Activated CD4-positive, alpha-beta T cell treated with anti-CD3 and anti-CD28 coated beads, Interleukin-2, amount 10 ng/mL, durations not matched to agents 24 days and 14 days (primary cell): Measurements from ENCODE around the gene GABBR2. TPM values are rescaled to one million over a fixed set of nuclear protein-coding genes. Genes with fewer than 3 reads are reported as not detected.

Source experiments
- DNase-seq: peaks from one replicate; pipeline ENCODE4 v3.0.0; 2022
- H3K27ac Mint-ChIP-seq: one replicate; pipeline ENCODE4 v1.8.0; 2022; ENCODE audit warnings: mild to moderate bottlenecking, mixed read lengths
- H3K27me3 Mint-ChIP-seq: one replicate; pipeline ENCODE4 v1.8.0; 2022; ENCODE audit warnings: mixed read lengths
- H3K36me3 Mint-ChIP-seq: one replicate; pipeline ENCODE4 v1.8.0; 2022; ENCODE audit warnings: low read depth, mild to moderate bottlenecking, mixed read lengths
- H3K4me1 Mint-ChIP-seq: one replicate; pipeline ENCODE4 v1.8.0; 2021; ENCODE audit warnings: mixed read lengths
- H3K4me3 Mint-ChIP-seq: one replicate; pipeline ENCODE4 v1.8.0; 2022; ENCODE audit warnings: mild to moderate bottlenecking, moderate library complexity, mixed read lengths
- H3K9me3 Mint-ChIP-seq: one replicate; pipeline ENCODE4 v1.8.0; 2021; ENCODE audit warnings: mixed read lengths
- intact Hi-C: fragments of 100-400 bp; cut with micrococcal nuclease; formaldehyde crosslinking; loops from one replicate; pipeline ENCODE4 v1.15.1; 2023
- total RNA-seq: library from RNA; stranded (reverse); gene quantifications from 2 replicates; pipeline ENCODE4 v1.2.3, GENCODE V29; 2022

The GABBR2 gene
- total RNA-seq, 1 donor from 2014 or later = not detected

DNA sequence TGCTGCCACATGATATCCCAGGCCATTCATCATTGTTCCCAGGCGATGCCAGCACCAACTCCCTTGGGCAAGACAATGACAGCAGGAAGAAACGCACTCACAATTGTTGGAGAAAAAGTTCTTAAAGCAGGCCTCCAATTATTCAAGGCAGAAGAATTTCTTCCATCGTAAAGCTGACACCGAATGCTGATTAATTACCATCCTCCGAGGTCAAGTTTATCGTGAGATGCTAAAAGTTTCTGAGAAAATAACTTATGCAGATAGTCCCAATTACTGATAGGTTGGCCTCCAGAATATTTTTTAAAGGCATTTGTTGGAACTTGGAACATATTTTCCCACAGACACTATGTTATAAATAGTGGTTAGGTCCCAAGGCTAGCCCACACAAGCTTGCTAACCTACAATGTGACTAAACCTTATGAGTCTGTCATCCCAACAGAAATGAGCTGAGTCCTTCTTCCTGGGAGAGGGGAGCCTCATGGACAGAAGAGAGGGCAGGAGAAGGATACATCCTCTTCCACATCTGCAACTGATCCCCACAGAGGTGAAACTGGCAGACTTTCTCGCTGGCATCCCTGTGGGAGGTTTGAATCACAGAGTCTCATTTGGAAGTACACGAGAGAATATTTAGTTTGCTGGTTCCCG is 250.9 kb downstream of the GABBR2 start:
- no peak overlapping the region for H3K27ac Mint-ChIP-seq
- peaks cover 4% of the 10 kb centered on the region for H3K27me3 Mint-ChIP-seq
- intact Hi-C loops = no loop called here
- peaks cover 6% of the 10 kb centered on the region for H3K9me3 Mint-ChIP-seq
- no peaks in the 10 kb centered on the region for H3K4me1 Mint-ChIP-seq
- H3K4me3 Mint-ChIP-seq = no peak overlapping the region
- no peak for DNase-seq
- H3K36me3 Mint-ChIP-seq = no peaks in the 10 kb centered on the region

DNA sequence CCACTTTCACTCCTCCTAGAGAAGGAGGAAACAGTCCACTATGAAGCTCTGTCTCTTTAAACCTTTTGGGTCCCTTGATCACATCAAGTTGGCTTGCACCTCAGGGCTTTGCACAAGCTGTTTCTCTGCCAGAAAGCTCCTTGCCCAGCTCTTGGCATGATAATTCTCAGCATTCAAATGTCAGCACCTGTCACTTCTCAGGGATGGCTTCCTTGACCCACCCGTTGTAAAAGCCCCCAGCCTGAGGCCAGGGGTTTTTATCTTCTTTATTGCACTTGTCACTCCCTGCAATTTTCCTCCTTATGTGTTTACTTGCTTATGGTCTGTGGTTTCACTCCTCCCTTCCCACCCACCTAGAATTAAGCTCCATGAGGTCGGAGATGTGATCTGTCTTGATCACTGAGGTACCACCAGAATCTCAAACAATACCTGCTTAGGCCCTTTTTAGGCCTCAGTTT is 252.6 kb downstream of the GABBR2 start:
- DNase-seq = no peak
- H3K27ac Mint-ChIP-seq = no peak overlapping the region
- H3K9me3 Mint-ChIP-seq = peaks cover 3% of the 10 kb centered on the region
- H3K36me3 Mint-ChIP-seq = no peaks in the 10 kb centered on the region
- no peaks in the 10 kb centered on the region for H3K4me1 Mint-ChIP-seq
- H3K4me3 Mint-ChIP-seq = no peak overlapping the region
- intact Hi-C loops = no loop called here
- peaks cover 4% of the 10 kb centered on the region for H3K27me3 Mint-ChIP-seq

DNA sequence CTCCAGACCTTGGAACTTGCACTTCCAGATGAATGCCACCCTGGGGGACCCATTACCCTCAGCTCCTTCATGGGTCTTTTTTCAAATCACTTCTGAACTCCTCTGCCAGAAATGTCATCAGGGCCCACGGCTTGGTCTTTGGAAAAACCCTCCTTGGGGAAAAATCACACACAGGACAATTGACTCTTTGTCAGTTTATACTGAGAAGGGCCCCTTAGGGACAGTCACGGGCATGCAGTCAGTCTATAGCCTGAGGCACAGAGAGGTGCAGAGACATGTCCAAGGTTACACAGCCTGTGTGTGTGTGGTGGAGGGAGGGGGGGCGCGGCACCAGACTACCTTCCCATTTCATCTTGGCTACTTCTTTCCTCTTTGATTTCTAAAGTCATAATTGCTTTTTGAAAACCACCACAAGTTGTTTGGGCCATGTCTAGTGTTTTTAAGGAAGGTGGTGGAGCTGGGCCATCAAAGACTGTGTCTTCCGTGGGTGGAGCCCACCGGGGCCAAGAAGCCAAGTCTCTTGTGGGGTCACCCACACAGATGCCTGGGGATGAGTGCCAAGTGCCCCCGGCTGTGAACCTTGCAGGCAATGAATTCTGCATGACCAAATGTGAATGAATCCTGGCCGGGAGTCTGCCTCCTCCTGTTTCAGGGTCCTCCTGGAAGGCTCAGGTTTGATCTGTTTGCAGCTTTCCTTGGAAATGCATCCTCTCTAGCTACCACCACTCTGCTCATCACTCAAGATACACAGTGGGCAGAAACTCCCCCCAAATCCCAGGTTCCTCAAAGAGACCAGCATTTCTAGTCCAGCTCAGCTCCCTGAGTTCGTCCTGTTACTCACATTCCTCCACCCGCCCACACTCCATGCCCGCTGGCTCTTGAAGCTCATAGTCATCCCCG is 253.2 kb downstream of the GABBR2 start:
- no peak for DNase-seq
- Mint-ChIP-seq H3K9me3 (no peaks in the 10 kb centered on the region), H3K4me1 (no peaks in the 10 kb centered on the region), H3K36me3 (no peaks in the 10 kb centered on the region), H3K27me3 (peaks cover 4% of the 10 kb centered on the region), H3K27ac (no peak overlapping the region), H3K4me3 (no peak overlapping the region)
- intact Hi-C loops = no loop called here

DNA sequence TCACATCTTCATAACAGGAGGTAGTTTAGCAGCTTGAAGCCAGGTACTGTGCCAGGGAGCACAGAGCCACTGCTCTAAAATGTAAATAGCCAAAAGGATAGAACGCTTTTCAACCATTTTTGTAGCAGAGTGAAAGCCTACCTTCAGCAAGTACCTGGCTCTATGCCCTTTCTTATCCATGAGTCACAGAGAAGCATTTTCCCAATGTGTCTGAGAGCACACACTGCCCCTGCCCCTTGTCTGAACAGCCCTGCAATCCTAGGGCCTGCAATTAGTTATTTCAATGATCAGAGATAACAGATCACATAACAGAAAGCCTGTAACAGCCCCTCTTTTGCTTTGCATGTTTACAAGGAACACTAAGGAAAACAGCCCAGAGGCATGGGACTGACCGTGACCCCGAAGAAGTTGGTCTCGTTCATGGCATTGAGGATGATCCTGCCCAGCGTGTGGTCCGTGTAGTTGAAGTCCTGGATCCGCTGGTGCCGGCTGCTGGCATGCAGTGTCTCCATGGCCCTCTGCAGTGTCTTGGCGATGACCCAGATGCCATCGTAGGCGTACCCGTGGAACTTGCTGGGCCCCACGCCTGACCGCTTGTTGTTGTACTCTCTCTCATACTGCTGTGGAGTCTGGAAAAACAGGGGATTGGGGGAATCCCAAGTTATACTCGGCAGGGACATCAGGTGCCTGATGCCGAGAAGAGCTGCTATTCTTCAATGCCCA is 255.0 kb downstream of the GABBR2 start:
- intact Hi-C loops = no loop called here
- Mint-ChIP-seq H3K4me3 (no peak overlapping the region), H3K36me3 (no peaks in the 10 kb centered on the region), H3K4me1 (no peaks in the 10 kb centered on the region), H3K27me3 (peaks cover 8% of the 10 kb centered on the region), H3K27ac (no peak overlapping the region), H3K9me3 (no peaks in the 10 kb centered on the region)
- no peak for DNase-seq

DNA sequence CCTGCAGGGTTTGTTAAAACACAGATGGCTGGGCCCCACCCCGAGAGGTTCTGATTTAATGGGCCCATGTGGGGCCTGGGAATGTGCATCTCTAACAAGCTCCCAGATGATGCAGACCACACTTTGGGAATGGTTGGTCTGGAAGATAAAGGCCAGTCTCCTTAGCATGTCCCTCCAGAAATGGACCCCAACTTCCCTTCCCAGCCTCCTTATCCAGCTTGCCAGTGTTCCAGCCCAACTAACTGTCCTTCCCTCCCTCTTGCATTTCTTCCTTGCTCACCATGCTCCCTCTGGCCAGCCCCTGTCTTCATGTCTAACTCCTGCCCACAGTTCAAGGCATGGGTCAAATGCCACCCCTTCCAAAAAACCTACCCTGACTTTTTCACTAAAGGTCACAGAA is 257.2 kb downstream of the GABBR2 start:
- no peak overlapping the region for H3K27ac Mint-ChIP-seq
- peaks cover 7% of the 10 kb centered on the region for H3K27me3 Mint-ChIP-seq
- H3K9me3 Mint-ChIP-seq = no peaks in the 10 kb centered on the region
- H3K4me3 Mint-ChIP-seq = no peak overlapping the region
- intact Hi-C loops = no loop called here
- no peak for DNase-seq
- H3K4me1 Mint-ChIP-seq = no peaks in the 10 kb centered on the region
- no peaks in the 10 kb centered on the region for H3K36me3 Mint-ChIP-seq

DNA sequence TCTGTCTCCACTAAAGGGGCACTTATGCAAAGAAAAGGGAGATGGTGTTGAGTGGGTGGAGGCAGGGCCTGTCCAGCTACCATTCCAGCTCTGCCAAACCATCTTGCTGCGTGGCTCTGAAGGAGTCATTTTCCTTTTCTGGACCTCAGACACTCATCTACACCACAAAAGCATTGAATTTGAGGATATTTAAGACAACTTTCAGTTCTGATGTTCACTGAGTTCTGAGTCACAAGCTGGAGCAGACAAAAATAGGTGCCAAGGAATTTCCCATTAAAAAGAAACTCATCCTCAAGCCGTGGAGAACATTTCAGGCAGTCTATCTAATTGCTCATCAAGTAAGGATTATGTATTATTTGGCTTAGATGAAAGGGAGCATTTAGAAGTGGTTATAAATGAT is 258.2 kb downstream of the GABBR2 start:
- DNase-seq = no peak
- Mint-ChIP-seq H3K36me3 (no peaks in the 10 kb centered on the region), H3K4me3 (no peak overlapping the region), H3K4me1 (no peaks in the 10 kb centered on the region), H3K27me3 (peaks cover 6% of the 10 kb centered on the region), H3K27ac (no peak overlapping the region), H3K9me3 (no peaks in the 10 kb centered on the region)
- intact Hi-C loops = no loop called here

DNA sequence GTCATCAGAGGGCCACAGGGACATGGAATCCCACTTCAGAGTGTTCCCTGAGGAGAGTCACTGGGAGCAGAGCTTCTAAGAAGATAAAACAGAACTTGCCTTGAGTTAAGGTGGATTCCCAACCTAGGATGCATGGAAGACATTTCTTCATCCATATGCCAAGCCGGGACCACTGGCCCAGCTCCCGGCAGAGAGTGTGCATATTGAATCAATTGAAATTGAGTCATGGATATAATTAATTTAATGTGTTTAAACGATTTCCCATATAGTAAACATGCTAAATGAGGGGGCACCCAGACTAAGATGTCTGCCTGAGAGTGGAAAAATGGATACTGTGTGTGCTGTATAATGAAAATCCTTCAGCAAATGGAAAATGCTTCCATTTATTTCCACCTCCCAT is 258.9 kb downstream of the GABBR2 start:
- no peak for DNase-seq
- intact Hi-C loops = no loop called here
- Mint-ChIP-seq H3K36me3 (no peaks in the 10 kb centered on the region), H3K27me3 (peaks cover 6% of the 10 kb centered on the region), H3K27ac (no peak overlapping the region), H3K9me3 (no peaks in the 10 kb centered on the region), H3K4me3 (no peak overlapping the region), H3K4me1 (no peaks in the 10 kb centered on the region)

DNA sequence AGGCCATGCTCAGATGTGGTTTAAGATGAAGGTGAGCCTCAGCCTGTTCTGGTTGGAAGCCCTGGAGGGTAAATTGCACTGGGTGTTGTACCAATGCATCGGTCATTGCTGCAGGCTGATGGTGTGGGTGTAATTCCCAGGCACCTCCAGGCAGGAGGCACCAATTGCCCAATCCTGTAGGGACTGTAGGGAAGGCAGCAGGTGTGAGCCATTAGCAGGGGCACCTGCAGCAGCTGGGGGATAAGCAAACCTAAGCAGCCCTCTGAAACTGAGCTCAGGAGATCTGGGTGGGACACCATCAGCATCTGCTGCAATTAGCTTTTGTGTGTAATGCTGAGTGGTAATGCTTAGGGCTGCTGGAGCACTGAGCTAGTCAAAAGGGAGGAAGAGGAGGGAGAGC is 263.2 kb downstream of the GABBR2 start:
- H3K27me3 Mint-ChIP-seq = peaks cover 10% of the 10 kb centered on the region
- H3K4me3 Mint-ChIP-seq = no peak overlapping the region
- no peaks in the 10 kb centered on the region for H3K9me3 Mint-ChIP-seq
- intact Hi-C loops = no loop called here
- H3K4me1 Mint-ChIP-seq = no peaks in the 10 kb centered on the region
- no peak for DNase-seq
- no peak overlapping the region for H3K27ac Mint-ChIP-seq
- no peaks in the 10 kb centered on the region for H3K36me3 Mint-ChIP-seq

DNA sequence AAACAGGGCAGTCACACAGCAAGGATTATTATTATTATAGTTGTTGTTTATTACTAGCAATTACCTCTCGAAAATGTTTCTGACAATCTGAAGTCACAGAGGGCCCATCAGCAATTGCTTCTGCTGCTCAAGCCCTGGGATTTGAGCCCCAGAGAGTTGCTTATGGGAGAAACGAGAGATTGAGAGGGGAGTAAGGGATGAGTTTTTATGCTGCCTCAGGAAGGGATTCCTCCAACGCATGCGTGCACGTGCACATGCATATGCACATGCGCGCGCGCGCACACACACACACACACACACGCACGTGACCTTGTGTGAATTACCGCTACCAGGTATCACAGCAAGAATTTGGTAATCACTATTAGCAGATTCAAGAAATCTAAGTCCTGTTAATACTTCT is 264.1 kb downstream of the GABBR2 start:
- Mint-ChIP-seq H3K27ac (no peak overlapping the region), H3K4me3 (no peak overlapping the region), H3K9me3 (no peaks in the 10 kb centered on the region), H3K36me3 (no peaks in the 10 kb centered on the region), H3K4me1 (no peaks in the 10 kb centered on the region), H3K27me3 (peaks cover 7% of the 10 kb centered on the region)
- intact Hi-C loops = no loop called here
- no peak for DNase-seq

DNA sequence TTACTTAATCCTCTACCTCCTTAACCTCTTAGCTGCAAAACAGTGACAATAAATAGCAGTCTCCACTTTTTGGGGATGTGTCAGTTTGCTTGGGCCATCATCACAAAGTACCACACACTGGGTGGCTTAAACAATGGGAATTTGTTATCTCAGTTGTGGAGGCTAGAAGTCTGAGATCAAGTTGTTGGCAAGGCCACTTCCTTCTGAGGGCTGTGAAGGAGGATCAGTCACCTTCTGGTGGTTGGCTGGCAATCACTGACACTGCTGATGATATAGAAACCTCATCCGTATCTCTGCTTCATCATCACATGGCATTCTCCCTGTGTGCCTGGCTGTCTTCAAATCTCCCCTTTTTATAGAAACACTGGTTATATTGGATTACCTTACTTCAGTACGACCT is 266.2 kb downstream of the GABBR2 start:
- no peaks in the 10 kb centered on the region for H3K9me3 Mint-ChIP-seq
- DNase-seq = no peak
- no peak overlapping the region for H3K27ac Mint-ChIP-seq
- no peaks in the 10 kb centered on the region for H3K4me1 Mint-ChIP-seq
- H3K27me3 Mint-ChIP-seq = peaks cover 6% of the 10 kb centered on the region
- no peaks in the 10 kb centered on the region for H3K36me3 Mint-ChIP-seq
- H3K4me3 Mint-ChIP-seq = no peak overlapping the region
- intact Hi-C loops = no loop called here

DNA sequence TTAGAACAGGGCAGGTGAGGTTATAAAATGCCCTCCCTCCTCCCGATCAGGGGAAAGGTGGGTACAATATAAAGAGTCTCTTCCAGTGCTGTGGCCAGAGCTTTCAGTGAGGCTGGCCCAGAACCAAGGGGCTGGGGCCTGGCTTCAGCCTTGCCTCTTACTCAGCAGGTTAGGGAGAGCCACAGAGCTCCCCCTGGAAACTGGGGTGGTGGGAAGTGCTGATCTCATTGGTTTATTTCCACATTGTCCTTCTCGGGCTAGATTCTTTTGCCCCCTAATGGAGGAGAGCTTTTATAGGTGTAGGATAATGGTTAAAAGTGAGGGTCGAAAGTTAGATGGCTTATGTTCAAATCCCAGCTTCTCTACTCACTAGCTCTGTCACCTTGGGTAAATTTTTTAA is 266.6 kb downstream of the GABBR2 start:
- Mint-ChIP-seq H3K9me3 (no peaks in the 10 kb centered on the region), H3K36me3 (no peaks in the 10 kb centered on the region), H3K4me3 (no peak overlapping the region), H3K27me3 (peaks cover 6% of the 10 kb centered on the region), H3K27ac (no peak overlapping the region), H3K4me1 (no peaks in the 10 kb centered on the region)
- intact Hi-C loops = no loop called here
- no peak for DNase-seq

DNA sequence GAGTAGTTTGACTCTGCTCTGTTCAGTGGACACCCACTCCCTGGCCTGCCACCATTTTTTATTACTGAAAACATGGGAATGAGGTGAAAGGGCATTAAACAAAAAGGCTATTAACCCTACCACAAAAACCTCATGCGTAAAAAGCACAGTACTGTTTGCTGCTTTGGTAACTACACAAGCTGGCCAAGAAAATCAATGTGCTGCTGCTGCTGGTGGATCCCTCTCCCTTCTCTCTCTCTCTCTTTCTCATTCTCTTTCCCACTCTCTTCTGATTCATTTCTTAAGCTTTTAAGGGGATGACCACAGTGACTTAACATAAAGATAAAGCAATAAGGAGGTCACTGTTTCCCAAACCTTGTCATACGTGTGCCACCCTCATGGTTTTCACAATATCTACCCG is 270.1 kb downstream of the GABBR2 start:
- no peak overlapping the region for H3K4me3 Mint-ChIP-seq
- H3K36me3 Mint-ChIP-seq = no peaks in the 10 kb centered on the region
- H3K27ac Mint-ChIP-seq = no peak overlapping the region
- intact Hi-C loops = no loop called here
- peaks cover 3% of the 10 kb centered on the region for H3K27me3 Mint-ChIP-seq
- DNase-seq = no peak
- no peaks in the 10 kb centered on the region for H3K4me1 Mint-ChIP-seq
- H3K9me3 Mint-ChIP-seq = no peaks in the 10 kb centered on the region

DNA sequence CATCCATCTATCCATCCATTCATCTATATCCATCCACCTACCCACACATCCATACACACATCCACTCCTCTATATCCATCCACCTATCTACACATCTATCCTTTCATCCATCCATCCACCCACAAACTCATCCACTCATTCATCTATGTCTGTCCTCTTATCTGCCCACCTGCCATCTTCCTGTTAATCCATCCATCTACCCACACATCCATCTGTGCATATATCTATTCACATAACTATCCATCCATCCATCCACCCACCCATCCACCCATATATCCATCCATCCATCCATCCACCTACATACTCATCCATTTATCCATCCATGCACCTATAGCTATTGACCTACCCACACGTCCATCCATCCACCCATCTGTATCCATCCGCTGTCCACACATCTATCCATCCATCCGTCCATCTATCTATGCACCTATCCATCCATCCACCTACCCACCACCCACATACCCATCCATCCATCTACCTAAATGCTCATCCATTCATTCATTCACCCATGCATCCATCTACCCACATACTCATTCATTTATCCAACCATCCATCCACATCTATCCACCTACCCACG is 271.2 kb downstream of the GABBR2 start:
- H3K36me3 Mint-ChIP-seq = no peaks in the 10 kb centered on the region
- no peak overlapping the region for H3K27ac Mint-ChIP-seq
- H3K9me3 Mint-ChIP-seq = no peaks in the 10 kb centered on the region
- DNase-seq = no peak
- H3K4me1 Mint-ChIP-seq = no peaks in the 10 kb centered on the region
- H3K27me3 Mint-ChIP-seq = no peaks in the 10 kb centered on the region
- H3K4me3 Mint-ChIP-seq = no peak overlapping the region
- intact Hi-C loops = no loop called here

DNA sequence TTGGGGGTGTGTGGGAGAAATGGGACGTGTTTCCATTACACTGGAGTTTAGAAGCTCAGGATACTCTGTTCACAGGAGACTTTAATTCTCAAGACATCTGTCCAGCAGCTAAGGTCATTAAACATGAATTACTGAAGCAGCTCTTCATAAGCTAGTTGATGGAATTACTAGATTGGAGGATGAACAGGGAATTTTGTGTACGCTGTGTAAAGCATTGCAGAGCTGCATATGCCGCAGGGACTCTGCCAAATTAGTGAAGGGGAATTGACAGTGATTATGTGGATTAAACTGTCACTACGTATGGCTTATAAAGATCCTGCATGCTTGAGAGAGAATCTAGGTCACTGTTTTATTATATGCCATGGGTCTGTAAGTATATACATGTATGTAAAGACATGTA is 275.8 kb downstream of the GABBR2 start:
- Mint-ChIP-seq H3K36me3 (no peaks in the 10 kb centered on the region), H3K4me1 (no peaks in the 10 kb centered on the region), H3K4me3 (no peak overlapping the region), H3K27me3 (no peaks in the 10 kb centered on the region), H3K27ac (no peak overlapping the region), H3K9me3 (no peaks in the 10 kb centered on the region)
- no peak for DNase-seq
- intact Hi-C loops = no loop called here
